ENCODE results near the gene LIF. TPM values are rescaled to one million over a fixed set of nuclear protein-coding genes. Genes with fewer than 3 reads are reported as not detected.
"Not testable (repeated sequence)": the region's sequence is repeated elsewhere in the genome, so short reads cannot be mapped to it uniquely, and the experiment has no call there.

LIF gene
- polyA plus RNA-seq, 3 donors, result 0.60 to 117 (median 4.5) TPM

DNA sequence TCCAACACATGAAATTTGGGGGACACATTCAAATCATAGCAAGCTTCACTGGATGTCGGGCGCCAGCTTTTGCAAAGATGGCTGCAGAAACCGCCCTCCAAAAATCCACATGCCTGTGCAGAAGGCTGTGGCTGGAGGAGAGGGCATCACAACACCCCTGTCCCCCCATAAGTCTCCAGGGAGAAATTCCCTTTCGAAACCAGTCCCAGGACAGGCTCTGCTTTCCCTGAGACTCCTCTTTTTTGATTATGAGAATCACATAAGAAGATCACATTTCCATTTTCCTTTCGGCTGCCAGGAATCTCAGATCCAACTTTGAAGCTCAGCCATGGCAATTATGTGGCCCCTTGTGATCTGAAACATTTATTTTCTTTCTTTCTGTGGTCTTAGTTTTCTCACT lies 9.7 kb downstream of the LIF start:
- 96 to 99% (median 99%) methylated on average over 5 of the region's 5 CpGs for WGBS, 3 donors
- H3K27ac ChIP-seq (ENCODE audit: low read depth, low read length), result no peak overlapping the region

DNA sequence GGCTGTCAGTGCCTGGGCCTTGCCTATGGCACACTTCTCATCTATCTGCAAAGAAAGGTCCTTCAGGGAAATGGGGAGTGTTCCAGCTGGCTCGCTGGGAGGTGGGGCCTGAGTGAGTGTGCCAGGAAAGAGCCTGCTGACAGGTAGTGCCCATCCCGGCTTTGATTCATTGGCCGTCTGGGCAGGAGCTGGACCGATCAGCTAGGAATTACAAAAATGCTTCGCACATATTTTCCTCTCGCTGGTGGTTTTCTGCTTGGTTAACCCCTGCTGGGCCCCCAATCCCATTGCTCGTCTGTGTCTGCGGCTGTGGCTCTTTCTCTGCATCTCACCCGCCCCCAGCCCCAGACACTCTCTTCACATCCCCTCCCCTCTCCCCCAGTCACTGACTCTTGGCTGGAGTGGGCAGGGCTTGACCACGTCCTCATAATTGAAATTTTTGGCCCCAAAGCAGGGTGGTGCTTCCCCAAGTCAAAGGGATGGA lies 10.8 kb downstream of the LIF start:
- no peak overlapping the region for H3K27ac ChIP-seq (ENCODE audit: low read depth, low read length)
- 60 to 75% (median 69%) methylated on average over 10 of the region's 10 CpGs for WGBS, 3 donors

DNA sequence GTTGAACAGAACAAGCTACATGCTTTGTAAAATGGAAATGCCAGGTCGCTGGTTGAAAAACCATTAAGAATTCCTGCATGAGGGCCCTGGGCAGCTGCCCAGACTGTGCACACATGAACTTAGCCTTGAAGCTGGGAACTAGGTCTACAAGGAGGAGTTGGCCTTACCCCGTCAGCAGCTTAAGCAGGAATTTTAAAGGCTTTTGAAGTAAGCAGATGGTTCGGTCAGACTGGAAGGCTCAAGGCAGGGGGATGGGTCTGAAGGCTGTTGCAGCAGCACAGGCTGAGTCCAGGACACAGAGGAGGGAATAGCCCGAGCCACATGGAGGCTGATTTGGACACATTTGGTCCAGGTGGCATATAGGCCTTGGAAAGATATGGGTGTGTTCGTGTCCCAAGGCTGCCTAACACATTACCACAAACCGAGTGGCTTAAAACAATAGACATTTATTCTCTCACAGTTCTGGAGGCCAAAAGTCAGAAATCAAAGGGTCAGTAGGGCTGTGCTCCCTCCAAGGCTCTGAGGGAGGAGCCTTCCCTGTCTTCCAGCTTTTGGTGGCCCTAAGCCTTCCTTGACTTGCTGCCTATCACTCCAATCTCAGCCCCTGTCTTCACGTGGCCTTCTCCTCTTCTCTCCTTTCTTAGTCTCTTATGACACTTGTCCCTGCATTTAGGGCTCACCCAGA lies 11.6 kb downstream of the LIF start:
- WGBS, 3 donors, result 33 to 68% (median 64%) methylated on average over 7 of the region's 7 CpGs
- H3K27ac ChIP-seq (ENCODE audit: low read depth, low read length), result no peak overlapping the region

DNA sequence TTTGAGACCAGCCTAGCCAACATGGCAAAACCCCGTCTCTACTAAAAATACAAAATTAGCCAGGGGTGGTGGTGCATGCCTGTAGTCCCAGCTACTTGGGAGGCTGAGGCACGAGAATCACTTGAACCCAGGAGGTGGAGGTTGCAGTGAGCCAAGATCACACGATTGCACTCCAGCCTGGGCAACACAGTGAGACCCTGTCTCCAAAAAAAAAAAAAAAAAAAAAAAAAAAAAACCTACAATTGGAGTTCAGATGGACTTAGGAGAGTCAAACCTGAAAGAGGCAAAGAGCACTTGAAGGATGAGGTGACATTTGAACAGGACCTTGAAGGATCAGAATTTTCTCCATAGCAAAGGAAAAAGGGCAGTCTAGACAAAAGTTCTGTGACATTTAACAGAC lies 12.2 kb downstream of the LIF start:
- WGBS, 3 donors, result 88 to 96% (median 96%) methylated on average over 3 of the region's 3 CpGs

DNA sequence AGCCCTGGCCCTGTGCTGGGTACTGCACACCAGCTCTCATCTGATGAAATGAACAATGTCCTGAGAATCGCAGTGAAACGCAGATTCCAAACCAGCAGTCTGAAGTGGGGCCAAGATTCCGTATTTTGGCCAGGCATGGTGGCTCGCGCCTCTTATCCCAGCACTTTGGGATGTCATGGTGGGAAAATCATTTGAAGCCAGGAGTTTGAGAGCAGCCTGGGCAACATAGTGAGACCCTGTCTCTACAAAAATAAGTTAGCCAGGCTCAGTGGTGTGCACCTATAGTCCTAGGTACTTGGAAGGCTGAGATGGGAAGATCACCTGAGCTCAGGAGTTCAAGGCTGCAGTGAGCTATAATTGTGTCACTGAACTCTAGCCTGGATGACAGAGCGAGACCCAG lies 13.0 kb downstream of the LIF start:
- no peak overlapping the region for H3K27ac ChIP-seq (ENCODE audit: low read depth, low read length)
- 93 to 94% (median 93%) methylated on average over 6 of the region's 6 CpGs for WGBS, 3 donors

More for the DNA sequence above, 12.2 kb downstream of the LIF start:
- not testable (repeated sequence) for H3K27ac ChIP-seq (ENCODE audit: low read depth, low read length)

DNA sequence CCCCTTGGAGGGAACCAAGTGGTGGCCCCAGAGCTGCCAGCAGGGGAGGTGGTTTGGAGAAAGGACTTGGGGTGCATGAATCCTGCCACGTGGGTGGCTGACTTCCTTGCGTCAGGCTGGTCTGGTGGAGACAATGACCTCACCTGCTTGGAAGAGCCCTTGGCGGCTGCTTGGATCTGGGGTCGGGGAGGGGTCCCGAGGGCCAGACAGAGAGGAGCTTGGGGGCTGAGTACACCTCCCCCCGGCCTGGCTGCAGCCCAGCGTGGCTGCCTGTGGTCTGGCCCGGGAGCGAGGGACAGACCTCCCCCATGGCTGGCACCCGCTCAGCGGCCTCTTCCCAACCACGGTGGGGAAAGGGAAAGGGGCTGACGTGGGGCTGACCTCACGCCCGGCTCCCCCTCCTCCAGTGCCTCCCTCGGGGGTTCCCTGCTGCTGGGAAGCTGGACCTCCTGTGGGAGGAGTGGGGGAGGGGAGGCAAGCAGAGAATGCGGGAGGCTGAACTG lies 13.8 kb downstream of the LIF start:
- H3K27ac ChIP-seq (ENCODE audit: low read depth, low read length), result no peak overlapping the region
- WGBS, 3 donors, result 29 to 36% (median 33%) methylated on average over 16 to 17 of the region's 17 CpGs

DNA sequence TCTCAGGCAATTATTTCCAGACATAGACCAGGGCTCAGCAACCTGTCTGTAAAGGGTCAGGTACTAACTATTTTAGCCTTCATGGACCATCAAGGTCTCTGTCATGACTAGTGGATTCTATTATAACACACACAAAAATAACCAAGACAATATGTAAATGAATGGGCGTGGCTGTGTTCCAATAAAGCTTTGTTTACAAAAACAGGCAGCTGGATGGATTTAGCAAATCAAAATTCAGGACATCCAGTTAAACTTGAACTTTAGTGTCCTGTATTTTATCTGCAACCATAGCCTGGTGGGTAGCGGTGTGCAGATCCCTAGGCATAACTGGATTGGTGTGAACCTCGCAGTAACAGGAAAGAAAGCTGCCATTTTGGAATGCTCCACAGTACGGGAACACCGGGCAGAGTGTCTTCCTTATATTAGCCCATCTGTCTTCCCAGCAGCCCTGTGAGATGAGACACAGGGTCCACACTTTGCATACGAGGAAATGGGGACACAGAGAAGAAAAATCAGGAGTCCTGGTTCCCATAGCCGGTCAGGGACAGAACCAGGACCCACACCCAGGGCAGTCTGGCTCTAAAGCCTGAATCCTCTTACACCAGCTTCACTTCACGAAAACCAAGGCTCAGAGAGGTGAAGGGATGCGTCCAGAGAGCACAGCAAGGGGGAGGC lies 15.6 kb downstream of the LIF start:
- H3K27ac ChIP-seq (ENCODE audit: low read depth, low read length), result no peak overlapping the region
- WGBS, 3 donors, result 83 to 92% (median 88%) methylated on average over 9 of the region's 9 CpGs

DNA sequence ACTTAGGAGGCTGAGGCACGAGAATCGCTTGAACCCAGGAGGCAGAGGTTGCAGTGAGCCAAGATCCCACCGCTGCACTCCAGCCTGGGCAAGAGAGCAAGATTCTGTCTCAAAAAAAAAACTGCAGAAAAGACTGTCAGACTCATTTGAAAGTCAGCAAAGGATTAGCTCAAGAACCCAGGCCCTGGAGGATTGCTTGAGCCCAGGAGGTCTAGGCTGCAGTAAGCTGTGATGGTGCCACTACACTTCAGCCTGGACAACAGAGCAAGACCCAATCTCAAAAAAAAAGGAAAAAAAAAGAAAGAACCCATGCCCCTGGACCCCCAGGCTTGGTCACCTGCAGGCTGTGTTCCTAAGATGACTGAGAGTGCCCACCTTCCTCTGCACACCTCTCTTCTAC lies 16.2 kb downstream of the LIF start:
- 87 to 98% (median 91%) methylated on average over 3 of the region's 3 CpGs for WGBS, 3 donors

DNA sequence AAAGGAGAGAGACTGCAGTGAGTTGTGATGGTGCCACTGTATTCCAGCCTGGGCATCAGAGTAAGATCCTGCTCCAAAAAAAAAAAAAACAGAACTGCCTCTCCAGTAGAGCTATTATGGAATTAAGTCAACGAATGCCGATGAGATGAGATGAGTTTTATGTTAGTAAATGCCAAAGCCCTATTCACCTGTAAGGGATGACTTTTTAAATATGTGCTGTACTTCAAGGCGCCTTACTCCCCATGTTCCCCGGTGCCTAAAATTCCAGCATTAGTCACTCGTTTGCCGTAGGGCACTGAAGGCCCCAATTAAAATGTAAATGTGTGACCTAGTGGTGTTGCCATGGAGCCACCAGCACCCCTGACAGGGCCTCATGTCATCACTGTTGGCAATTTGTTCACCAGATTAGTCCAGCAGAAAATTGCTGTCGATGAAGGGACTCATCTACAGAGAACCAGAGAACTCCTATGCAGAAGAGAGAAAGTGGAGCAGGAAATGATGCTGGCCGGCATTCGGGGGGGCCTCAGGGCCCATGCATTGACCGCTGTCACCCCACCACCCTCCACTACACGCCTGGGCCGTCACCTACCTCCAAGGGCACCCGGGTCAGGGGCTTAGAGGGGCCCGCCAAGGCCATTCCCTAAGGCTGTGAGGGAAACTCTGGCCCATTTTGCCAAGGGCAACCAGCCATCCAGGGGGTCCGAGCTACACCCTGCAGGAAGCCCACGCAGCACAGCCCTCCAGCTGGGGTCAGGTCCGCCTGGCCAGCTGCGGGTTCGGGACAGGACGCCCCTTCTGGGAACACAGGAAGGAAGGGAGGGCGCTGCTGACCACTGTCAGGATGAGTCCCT lies 17.8 kb downstream of the LIF start:
- 64 to 75% (median 75%) methylated on average over 21 of the region's 21 CpGs for whole genome bisulfite sequencing, 3 donors
- H3K27ac ChIP-seq (ENCODE audit: low read depth, low read length), result no peak overlapping the region

More for the DNA sequence above, 16.2 kb downstream of the LIF start:
- H3K27ac ChIP-seq (ENCODE audit: low read depth, low read length), result no peak overlapping the region

DNA sequence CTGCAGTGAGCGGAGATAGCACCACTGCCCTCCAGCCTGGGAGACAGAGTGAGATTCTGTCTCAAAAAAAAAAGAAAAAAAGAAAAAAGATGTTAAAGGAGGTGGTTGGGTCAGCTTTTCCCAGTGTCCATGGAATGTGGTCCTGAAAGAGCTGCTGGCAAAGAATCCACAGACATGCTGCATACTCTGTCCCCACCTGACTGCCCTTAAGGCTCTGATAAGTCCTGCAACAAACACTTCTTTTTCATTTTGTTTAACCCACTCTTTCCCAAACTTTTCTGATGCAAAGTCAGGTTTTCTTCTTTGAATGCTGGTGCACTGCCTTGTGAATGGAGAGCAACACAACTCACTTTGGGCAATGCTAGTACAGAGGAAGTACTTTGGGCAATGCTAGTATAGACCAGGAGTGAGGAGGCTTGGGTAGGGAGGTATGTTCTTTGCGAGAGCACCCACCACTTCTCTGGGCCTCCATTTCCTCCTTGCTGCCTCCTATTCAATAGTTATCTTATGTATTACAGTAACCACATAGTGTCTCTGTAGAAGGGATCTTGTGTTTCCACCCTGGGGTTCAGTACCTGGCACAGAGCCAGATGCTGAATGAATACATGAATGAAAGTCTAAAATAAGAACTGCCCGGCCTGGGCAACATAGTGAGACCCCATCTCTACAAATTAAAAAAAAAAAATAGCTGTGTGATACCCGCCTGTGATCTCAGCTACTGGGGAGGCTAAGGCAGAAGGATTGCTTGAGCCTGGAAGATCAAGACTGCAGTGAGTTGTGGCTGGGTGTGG lies 18.9 kb downstream of the LIF start:
- no peak overlapping the region for H3K27ac ChIP-seq (ENCODE audit: low read depth, low read length)
- WGBS, 3 donors, result 80 to 89% (median 88%) methylated on average over 4 of the region's 4 CpGs

DNA sequence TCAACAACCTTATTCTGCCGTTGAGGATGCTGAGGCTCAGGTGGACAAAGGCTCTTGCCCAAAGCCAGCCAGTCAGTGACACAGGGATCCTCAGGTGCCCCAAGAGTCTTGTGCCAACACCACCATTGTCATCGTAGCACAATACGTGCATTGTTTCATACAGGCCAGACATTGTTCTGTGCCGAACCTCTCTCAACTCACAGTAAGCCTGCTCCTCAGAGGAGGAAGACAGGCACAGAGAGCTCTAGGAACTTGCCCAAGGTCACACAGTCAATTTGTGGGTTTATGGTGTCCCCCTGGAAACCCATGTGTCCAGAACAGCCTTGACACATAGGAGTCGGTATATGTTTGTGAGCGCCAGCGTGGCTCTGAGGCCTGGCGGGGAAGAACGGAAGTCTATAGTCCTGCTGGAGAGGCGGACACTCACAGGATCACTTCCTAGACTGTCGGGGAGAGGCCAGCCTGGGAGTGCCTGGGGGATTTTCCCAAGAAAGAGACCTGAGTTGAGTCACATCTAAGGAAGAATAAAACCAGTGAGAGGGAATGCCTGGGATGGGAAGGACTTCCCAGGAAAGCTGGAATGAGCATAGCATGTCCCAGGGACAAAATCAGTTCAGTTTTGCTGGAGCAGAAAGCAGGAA lies 20.2 kb downstream of the LIF start:
- H3K27ac ChIP-seq (ENCODE audit: low read depth, low read length), result no peak overlapping the region
- WGBS, 3 donors, result 80 to 84% (median 80%) methylated on average over 11 of the region's 11 CpGs

DNA sequence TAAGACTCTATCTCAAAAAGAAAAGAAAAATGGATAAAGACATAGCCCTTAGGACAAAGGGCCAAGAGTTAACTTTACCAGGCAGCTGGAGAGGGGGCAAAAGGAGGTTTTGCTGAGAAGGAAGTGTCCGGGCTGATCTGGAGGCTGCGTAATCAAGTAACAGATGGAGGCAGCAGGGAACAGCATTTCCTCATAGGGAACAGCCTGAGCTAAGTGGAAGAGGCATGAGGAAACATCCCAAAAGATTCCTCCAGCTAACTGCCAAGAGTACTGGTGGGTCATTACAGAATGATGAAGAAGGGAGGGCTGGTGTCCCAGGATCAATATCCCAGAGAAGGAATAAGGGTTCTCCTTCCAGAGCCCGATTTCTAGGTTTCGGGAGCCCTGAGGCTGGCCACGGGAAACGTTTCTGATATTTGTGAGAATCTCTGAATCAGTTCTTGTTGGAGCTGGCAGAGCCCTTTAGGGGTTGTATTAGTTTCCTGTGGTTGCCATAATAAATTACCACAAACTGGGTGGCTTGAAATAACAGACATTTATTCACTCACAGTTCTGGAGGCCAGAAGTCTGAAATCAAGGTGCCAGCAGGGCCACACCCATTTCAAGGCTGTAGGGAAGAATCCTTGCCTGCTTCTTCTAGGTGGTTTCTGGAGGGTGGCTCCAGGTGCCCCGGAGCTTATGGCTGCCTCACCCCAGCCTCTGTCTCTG lies 21.2 kb downstream of the LIF start:
- no peak overlapping the region for H3K27ac ChIP-seq (ENCODE audit: low read depth, low read length)
- 82 to 90% (median 84%) methylated on average over 7 of the region's 7 CpGs for WGBS, 3 donors

DNA sequence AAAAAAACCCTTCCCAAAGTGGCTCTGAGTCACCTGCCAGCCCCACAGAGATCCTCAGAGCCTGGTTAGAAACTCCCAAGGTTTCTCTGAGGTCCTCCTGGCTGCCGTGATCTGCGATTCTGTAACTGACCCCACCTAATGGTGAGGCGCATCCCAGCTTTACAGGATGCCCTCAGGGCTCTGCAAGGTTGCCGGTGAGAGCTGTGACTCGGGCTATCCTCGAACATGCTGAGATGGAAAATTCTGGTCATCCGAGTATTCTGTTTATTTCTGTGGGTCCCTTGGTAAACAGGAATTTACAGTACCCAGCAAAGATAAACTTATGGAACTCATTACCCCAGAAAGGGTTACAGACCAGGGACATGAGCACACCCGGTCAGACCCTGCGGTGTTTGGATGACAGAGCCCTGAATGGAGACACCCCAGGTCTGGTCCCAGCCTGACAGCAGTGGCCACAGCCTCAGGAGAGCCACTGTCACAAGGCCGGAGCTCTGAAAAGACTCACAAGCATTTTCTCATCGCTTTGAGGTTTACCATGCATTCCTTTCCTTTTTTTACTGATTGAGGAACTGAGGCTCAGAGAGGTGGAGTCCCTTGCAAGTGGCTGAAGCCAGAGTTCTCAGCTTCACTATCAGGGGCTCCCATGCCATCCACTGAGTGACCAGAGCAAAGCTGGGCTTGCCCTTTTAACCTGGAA lies 22.2 kb downstream of the LIF start:
- H3K27ac ChIP-seq (ENCODE audit: low read depth, low read length), result no peak overlapping the region
- 52 to 65% (median 54%) methylated on average over 11 of the region's 11 CpGs for WGBS, 3 donors

DNA sequence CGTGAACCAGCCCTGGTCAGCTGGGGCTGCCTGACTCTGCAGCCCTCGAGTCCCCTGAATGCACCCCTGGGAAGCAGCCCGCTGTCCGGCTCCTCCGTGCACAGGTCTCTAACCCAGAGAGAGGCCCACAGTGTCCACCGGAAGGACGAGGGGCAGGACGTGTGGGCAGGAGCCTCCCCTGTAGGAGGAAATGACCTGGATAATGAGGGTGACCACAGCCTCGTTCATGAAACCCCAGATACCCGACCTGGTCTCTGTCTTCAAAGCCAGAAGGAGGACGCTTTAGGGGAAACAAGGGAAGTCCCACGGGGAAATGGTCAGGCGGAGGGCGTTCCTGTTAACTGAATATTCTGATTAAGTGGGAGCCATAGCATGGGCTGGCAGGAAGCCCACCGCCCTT lies 23.3 kb downstream of the LIF start:
- H3K27ac ChIP-seq (ENCODE audit: low read depth, low read length), result no peak overlapping the region
- WGBS, 3 donors, result 40 to 54% (median 43%) methylated on average over 15 of the region's 15 CpGs

DNA sequence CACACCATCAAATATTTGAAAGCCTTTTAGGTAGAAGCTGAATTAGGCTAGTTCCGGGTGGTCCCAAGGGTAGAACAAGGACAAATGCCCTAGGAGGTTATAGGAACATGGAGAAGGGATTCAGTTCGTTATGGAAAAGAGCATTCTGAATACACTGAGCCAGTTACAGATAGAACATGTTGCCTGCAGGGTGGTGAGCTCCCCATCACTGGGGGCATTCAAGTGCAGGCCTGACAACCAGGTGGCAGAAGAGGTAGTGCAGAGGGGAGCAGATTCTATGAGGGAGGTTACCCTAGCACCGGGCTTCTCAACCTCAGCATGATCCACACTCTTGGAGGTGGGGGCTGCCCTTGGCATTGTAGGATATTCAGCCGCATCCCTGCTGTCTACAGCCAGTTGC lies 24.2 kb downstream of the LIF start:
- WGBS, 3 donors, result 83 to 89% (median 87%) methylated on average over 4 of the region's 4 CpGs
- H3K27ac ChIP-seq (ENCODE audit: low read depth, low read length), result no peak overlapping the region

DNA sequence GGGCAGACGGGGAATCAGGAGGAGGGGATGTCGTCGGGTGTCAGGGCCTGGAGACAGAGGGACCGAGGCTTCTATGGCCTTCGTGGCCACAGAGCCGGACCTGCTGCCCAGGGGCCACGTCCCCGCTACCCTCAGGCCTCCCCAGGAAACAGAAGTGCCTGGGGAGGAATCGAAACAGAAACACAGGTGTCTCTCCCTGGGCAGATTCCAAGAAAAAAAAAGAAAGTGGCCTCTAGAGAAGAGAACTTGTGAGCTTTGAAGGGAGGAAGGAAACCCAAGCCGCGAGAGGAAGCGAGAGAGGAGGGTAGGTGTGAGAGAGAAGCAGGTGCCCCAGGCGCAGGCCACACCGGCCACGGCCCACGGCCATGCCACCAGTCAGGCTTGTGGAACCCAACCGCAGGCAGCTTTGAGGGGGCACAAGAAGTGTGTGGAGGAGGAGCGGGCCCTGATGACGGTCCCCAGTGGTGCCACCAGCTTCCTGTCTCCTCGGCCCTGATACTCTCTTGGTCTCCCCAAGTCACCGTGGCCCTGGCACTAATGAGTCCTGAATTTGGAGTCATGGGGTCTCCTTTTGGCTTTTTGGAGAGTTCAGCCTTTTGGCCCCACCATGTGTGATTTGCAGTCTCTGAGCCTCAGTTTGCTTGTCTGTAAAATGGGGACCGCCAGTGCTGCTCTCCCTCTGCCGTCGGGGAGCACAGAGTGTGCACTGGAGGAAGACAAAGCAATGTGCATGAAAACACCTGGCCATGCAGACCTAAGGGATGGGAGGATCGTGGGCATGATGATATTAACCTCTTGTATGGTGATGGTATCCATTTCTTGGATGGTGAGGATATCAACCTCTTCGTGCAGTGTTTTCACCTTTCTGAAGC lies 25.2 kb downstream of the LIF start:
- 54 to 74% (median 55%) methylated on average over 26 of the region's 26 CpGs for WGBS, 3 donors
- no peak overlapping the region for H3K27ac ChIP-seq (ENCODE audit: low read depth, low read length)
